GM18951 (cell line): Measurements from ENCODE around the gene ILF2.
A peak's percentile ranks its signal among the peaks of the same experiment; 100 is the strongest.
"Not testable (repeated sequence)": the region's sequence is repeated elsewhere in the genome, so short reads cannot be mapped to it uniquely, and the experiment has no call there.

Source experiments
- POLR2A ChIP-seq: IDR thresholded peaks from 4 replicates; pipeline ENCODE4 v1.6.1; 2011; ENCODE audit warnings: mild to moderate bottlenecking; ENCODE audit not compliant: insufficient read length, insufficient read depth; ENCODE audit errors: extremely low read depth
- in situ Hi-C: fragments of 300-500 bp; cut with MboI; formaldehyde crosslinking; loops from one replicate; pipeline ENCODE4 v1.12.0; 2022; ENCODE audit warnings: low sequenced_read_pairs, mixed read lengths, inconsistent platforms; ENCODE audit not compliant: unreplicated experiment

Gene ILF2

GRCh38 chr1:153670859-153671627, at the start of gene ILF2:
Gene ILF2 (minus strand): TSS chr1:153670993. CDS start chr1:153670922, 71 bp downstream.
- in situ Hi-C loops: loop anchor here (10.0 kb wide), 1 partner anchor 314 kb away; the partner anchor contains the start of gene RAB13
- TF ChIP-seq POLR2A: peak; percentile 83

- in situ Hi-C loops: no loop called here
- TF ChIP-seq POLR2A: no peak
Measured at GRCh38 chr1:153717330-153717729, 46.5 kb upstream of the ILF2 start.

GRCh38 chr1:153716211-153716610, 45.4 kb upstream of the ILF2 start:
- in situ Hi-C loops: not testable (repeated sequence)

GRCh38 chr1:153711026-153711425, 40.2 kb upstream of the ILF2 start:
- in situ Hi-C loops: no loop called here
- TF ChIP-seq POLR2A: no peak

DNA sequence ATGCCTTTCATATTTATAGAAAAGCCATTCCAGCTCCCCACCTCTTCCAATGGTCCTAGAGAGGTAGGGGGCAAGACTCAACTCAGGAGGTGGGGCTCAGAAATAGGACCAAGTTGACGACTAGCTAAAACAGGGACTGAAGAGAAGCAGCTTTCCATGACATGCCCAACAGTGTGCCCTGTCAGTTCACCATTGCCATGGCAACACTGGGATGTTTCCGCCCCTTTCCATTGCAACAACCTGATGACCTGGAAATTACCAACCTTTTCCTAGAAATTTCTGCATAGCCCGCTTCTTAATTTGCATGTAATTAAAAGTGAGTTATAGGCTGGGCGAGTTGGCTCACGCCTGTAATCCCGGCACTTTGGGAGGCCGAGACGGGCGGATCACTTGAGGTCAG, 34.7 kb upstream of the ILF2 start:
- in situ Hi-C loops: no loop called here
- no peak for TF ChIP-seq POLR2A

DNA sequence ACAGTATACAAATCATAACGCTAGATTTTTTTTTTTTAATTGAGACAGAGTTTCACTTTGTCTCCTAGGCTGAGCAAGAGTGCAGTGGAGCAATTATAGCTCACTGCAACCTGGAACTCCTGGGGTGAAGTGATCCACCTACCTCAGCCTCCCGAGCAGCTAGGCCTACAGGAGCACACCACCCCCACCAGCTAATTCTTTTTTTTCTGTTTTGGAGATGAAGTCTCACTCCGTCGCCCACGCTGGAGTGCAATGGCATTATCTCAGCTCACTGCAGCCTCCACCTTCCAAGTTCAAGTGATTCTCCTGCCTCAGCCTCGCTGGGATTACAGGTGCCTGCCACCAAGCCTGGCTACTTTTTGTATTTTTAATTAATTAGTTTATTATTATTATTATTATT, 29.0 kb upstream of the ILF2 start:
- in situ Hi-C loops: no loop called here
- no peak for TF ChIP-seq POLR2A

DNA sequence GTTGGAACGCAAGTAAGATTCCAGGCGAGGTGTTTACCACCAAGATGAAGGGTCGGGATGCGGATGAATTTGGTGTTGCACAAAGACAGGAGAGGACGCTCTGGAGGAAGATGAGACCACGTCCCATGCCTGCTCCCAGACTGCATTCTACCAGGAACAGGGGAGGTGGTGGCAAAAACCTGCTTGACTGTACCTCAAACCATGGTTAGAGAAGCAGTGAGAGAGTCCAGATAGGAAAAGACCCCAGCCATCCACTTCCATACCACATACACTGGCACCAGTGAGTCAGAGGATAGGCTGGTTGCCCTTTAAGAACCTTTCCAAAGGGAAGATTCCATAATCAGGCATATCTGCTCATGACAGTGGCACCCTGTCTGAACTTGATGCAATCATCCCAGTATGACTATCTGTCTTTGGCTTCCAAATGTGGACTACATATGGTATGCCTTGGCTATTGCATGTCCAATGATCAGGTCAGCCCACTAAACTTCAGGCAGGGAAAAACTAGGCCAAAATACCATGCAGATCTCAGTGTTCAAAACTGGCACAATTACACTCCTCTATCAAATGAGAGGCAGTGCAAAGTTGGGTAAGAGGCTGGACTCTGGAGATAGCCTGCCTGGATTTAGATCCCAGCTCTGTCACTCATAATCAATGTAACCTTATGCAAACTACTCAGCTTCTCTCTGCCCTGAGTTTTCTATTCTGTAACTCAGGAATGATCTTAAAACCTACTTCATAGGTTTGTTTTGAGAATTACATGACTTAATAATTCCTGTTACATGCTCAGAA, 28.3 kb upstream of the ILF2 start:
- no peak for TF ChIP-seq POLR2A
- in situ Hi-C loops: no loop called here

DNA sequence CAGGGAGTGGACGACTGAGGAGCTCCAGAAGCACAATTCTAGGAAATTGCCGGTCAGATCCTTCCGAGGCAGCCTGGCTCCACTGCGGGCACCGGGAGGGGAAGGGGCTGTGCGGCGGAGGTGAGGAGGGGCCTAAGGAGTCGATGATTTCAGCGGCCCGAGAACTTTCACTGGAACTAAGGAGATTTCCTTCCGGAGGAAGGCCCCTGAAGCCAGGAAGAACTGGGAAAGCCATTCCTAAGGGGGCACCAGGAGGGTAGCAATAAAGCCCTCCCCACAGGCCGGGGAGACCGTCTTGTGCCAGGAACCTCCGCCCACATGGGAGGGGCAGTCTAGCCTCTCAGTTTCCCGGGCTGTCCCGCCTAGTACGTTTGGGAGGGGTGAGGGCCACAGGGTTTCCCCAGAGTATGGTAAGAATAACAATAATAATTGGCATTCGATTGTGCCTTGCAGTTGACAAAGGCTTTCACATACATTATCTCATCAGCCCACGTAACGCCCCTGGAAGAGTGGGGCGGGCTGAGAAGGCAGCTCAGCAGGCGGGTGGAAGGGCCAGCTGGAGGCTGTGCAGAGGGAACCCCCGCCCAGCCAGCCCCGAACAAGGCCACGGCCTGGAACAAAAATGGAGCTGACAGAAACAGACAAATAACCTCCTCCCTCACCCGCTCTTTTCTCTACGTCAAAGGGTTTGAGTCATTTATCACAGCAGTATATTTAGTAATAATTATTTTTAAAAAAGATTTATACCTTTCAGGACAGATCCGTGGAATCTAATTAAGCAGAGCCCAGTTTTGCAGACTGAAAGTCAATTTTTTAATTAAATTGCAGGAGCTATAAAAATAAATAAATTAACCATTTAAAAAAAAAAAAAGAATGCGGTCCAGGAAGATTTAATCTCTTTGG, 27.5 kb upstream of the ILF2 start:
- in situ Hi-C loops: no loop called here

GRCh38 chr1:153697191-153698019, 26.6 kb upstream of the ILF2 start:
- in situ Hi-C loops: no loop called here
- TF ChIP-seq POLR2A: no peak

More for the DNA sequence above, 27.5 kb upstream of the ILF2 start:
- TF ChIP-seq POLR2A: no peak

DNA sequence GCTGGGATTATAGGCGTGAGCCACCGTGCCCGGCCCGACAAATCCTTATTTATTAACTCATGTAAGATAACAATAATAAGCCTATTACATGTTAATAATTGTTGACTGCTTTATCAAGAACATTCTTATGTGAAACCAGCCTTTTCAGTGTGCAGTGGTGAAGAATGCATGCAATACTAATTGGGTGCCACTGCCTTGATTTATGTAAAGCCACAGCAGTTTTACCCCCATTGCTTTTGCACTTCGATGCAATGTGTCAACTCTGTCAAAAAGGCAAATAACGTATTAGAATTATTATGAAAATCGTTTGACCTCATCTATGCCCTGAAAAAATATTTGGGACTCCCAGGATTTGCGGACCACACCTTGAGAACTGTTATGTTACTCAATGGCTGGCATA, 25.9 kb upstream of the ILF2 start:
- no peak for TF ChIP-seq POLR2A

GRCh38 chr1:153693466-153693865, 22.7 kb upstream of the ILF2 start:
- in situ Hi-C loops: no loop called here
- TF ChIP-seq POLR2A: no peak

More for the DNA sequence above, 25.9 kb upstream of the ILF2 start:
- in situ Hi-C loops: no loop called here

DNA sequence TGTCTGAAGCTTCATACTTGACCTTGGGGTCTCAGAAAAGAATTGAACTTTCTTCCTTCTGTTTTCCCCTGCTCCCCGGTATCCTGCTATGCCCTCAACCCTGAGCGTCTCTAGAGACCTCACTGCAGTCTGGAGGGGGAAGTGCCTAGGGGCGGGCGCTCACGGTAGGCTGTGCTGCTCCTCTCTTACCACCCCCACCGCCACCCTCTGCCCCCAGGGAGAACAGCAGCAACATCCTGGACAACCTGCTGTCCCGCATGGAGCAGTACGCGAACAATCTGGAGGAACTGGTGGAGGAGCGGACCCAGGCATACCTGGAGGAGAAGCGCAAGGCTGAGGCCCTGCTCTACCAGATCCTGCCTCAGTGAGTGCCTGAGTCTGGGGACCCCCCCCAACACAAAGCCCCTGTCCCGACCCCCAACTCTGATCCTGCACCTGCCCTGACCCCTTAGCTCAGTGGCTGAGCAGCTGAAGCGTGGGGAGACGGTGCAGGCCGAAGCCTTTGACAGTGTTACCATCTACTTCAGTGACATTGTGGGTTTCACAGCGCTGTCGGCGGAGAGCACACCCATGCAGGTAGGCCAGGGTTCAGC, 18.0 kb upstream of the ILF2 start:
- TF ChIP-seq POLR2A: no peak
- in situ Hi-C loops: no loop called here
